Activated T-cell treated with anti-CD3 and anti-CD28 coated beads, Interleukin-2, amount 50 U/mL, for 4 hours (primary cell): Measurements from ENCODE around the gene ASCC3. TPM values are rescaled to one million over a fixed set of nuclear protein-coding genes. Genes with fewer than 3 reads are reported as not detected.
"Not testable (repeated sequence)": the region's sequence is repeated elsewhere in the genome, so short reads cannot be mapped to it uniquely, and the experiment has no call there.

Source experiments
- ATAC-seq, 2 donors: fragments of 200-7000 bp; cut with Tn5 transposase; one replicate each; pipeline ENCODE4 v1.10.0; 2021
- DNase-seq: peaks from one replicate; pipeline ENCODE4 v3.0.0-alpha.2; 2020
- H3K27me3 Mint-ChIP-seq: one replicate; pipeline ENCODE4 v1.8.0; 2021; ENCODE audit warnings: low read depth, mixed read lengths
- H3K36me3 Mint-ChIP-seq: one replicate; pipeline ENCODE4 v1.8.0; 2022; ENCODE audit warnings: mixed read lengths; ENCODE audit not compliant: insufficient read depth
- H3K4me1 Mint-ChIP-seq: one replicate; pipeline ENCODE4 v1.8.0; 2021; ENCODE audit warnings: low read depth, mixed read lengths
- H3K4me3 Mint-ChIP-seq: one replicate; pipeline ENCODE4 v1.8.0; 2021; ENCODE audit warnings: mild to moderate bottlenecking, moderate library complexity, mixed read lengths
- H3K9me3 Mint-ChIP-seq: one replicate; pipeline ENCODE4 v1.8.0; 2021; ENCODE audit warnings: mixed read lengths
- total RNA-seq, 3 donors: library from RNA; stranded (reverse); gene quantifications; one replicate each; pipeline ENCODE4 v1.2.1, GENCODE V29; 2021

Gene ASCC3
- total RNA-seq, 3 donors from 2014 or later: 59.3 to 72.8 (median 64.1) TPM

GRCh38 chr6:100806296-100806695 lies 74.8 kb downstream of the ASCC3 start:
- Mint-ChIP-seq H3K4me1 (peaks cover 11% of the 10 kb centered on the region), H3K9me3 (no peaks in the 10 kb centered on the region), H3K4me3 (no peak overlapping the region)

GRCh38 chr6:100803264-100804045 lies 77.7 kb downstream of the ASCC3 start:
- DNase-seq (no peak), ATAC-seq (no peak)
- Mint-ChIP-seq H3K9me3 (no peaks in the 10 kb centered on the region), H3K4me1 (peaks cover 4% of the 10 kb centered on the region), H3K27me3 (no peaks in the 10 kb centered on the region), H3K36me3 (peaks cover 23% of the 10 kb centered on the region), H3K4me3 (no peak overlapping the region)

More at GRCh38 chr6:100806296-100806695, 74.8 kb downstream of the ASCC3 start:
- ATAC-seq: no peak
- DNase-seq: no peak
- Mint-ChIP-seq H3K27me3 (no peaks in the 10 kb centered on the region), H3K36me3 (peaks cover 24% of the 10 kb centered on the region)

- H3K4me3 Mint-ChIP-seq: no peak overlapping the region
- no peaks in the 10 kb centered on the region for H3K27me3 Mint-ChIP-seq
- ATAC-seq: no peak
- H3K9me3 Mint-ChIP-seq: no peaks in the 10 kb centered on the region
- no peak for DNase-seq
- H3K36me3 Mint-ChIP-seq: peaks cover 27% of the 10 kb centered on the region
- H3K4me1 Mint-ChIP-seq: peaks cover 4% of the 10 kb centered on the region
Observed at GRCh38 chr6:100801036-100801435, 80.1 kb downstream of the ASCC3 start.

GRCh38 chr6:100796049-100796823 lies 84.9 kb downstream of the ASCC3 start:
- Mint-ChIP-seq H3K4me1 (peaks cover 2% of the 10 kb centered on the region), H3K36me3 (peaks cover 28% of the 10 kb centered on the region), H3K9me3 (no peaks in the 10 kb centered on the region), H3K27me3 (no peaks in the 10 kb centered on the region), H3K4me3 (no peak overlapping the region)
- no peak for ATAC-seq
- DNase-seq: no peak

- no peaks in the 10 kb centered on the region for H3K27me3 Mint-ChIP-seq
- ATAC-seq: no peak
- peaks cover 3% of the 10 kb centered on the region for H3K4me1 Mint-ChIP-seq
- H3K4me3 Mint-ChIP-seq: no peak overlapping the region
- H3K36me3 Mint-ChIP-seq: peaks cover 36% of the 10 kb centered on the region
- no peak for DNase-seq
- no peaks in the 10 kb centered on the region for H3K9me3 Mint-ChIP-seq
Observed at GRCh38 chr6:100790084-100790483, 91.0 kb downstream of the ASCC3 start.

GRCh38 chr6:100785982-100786381 lies 95.1 kb downstream of the ASCC3 start:
- no peaks in the 10 kb centered on the region for H3K27me3 Mint-ChIP-seq
- H3K9me3 Mint-ChIP-seq: no peaks in the 10 kb centered on the region
- no peaks in the 10 kb centered on the region for H3K4me1 Mint-ChIP-seq
- ATAC-seq (no peak), DNase-seq (no peak)
- H3K4me3 Mint-ChIP-seq: no peak overlapping the region
- peaks cover 27% of the 10 kb centered on the region for H3K36me3 Mint-ChIP-seq

- H3K36me3 Mint-ChIP-seq: peaks cover 12% of the 10 kb centered on the region
- no peak overlapping the region for H3K4me3 Mint-ChIP-seq
- no peaks in the 10 kb centered on the region for H3K27me3 Mint-ChIP-seq
- H3K9me3 Mint-ChIP-seq: no peaks in the 10 kb centered on the region
- H3K4me1 Mint-ChIP-seq: no peaks in the 10 kb centered on the region
- DNase-seq (no peak), ATAC-seq (no peak)
Observed at GRCh38 chr6:100780648-100781047, 100.5 kb downstream of the ASCC3 start.

GRCh38 chr6:100775667-100776066 lies 105.5 kb downstream of the ASCC3 start:
- no peaks in the 10 kb centered on the region for H3K27me3 Mint-ChIP-seq

GRCh38 chr6:100774681-100775080 lies 106.4 kb downstream of the ASCC3 start:
- Mint-ChIP-seq H3K4me3 (no peak overlapping the region), H3K9me3 (no peaks in the 10 kb centered on the region), H3K27me3 (no peaks in the 10 kb centered on the region), H3K4me1 (no peaks in the 10 kb centered on the region), H3K36me3 (peaks cover 12% of the 10 kb centered on the region)
- no peak for ATAC-seq
- DNase-seq: no peak

More at GRCh38 chr6:100775667-100776066, 105.5 kb downstream of the ASCC3 start:
- H3K4me3 Mint-ChIP-seq: no peak overlapping the region
- no peaks in the 10 kb centered on the region for H3K4me1 Mint-ChIP-seq
- no peaks in the 10 kb centered on the region for H3K9me3 Mint-ChIP-seq
- peaks cover 11% of the 10 kb centered on the region for H3K36me3 Mint-ChIP-seq
- ATAC-seq (no peak), DNase-seq (no peak)

- H3K4me1 Mint-ChIP-seq: peaks cover 2% of the 10 kb centered on the region
- peaks cover 31% of the 10 kb centered on the region for H3K36me3 Mint-ChIP-seq
- ATAC-seq (no peak), DNase-seq (no peak)
- H3K9me3 Mint-ChIP-seq: peaks cover 4% of the 10 kb centered on the region
- no peak overlapping the region for H3K4me3 Mint-ChIP-seq
- no peaks in the 10 kb centered on the region for H3K27me3 Mint-ChIP-seq
Observed at GRCh38 chr6:100768816-100769351, 112.2 kb downstream of the ASCC3 start.

GRCh38 chr6:100763617-100764241 lies 117.4 kb downstream of the ASCC3 start:
- Mint-ChIP-seq H3K4me3 (no peak overlapping the region), H3K27me3 (no peaks in the 10 kb centered on the region), H3K36me3 (peaks cover 64% of the 10 kb centered on the region), H3K4me1 (peaks cover 2% of the 10 kb centered on the region), H3K9me3 (peaks cover 9% of the 10 kb centered on the region)
- DNase-seq (no peak), ATAC-seq (no peak)

GRCh38 chr6:100761841-100762240 lies 119.3 kb downstream of the ASCC3 start:
- DNase-seq: no peak
- Mint-ChIP-seq H3K4me3 (no peak overlapping the region), H3K27me3 (no peaks in the 10 kb centered on the region), H3K9me3 (peaks cover 9% of the 10 kb centered on the region), H3K36me3 (peaks cover 72% of the 10 kb centered on the region), H3K4me1 (peaks cover 2% of the 10 kb centered on the region)
- no peak for ATAC-seq

- ATAC-seq, DNase-seq, H3K27me3 Mint-ChIP-seq, H3K9me3 Mint-ChIP-seq, H3K4me3 Mint-ChIP-seq, H3K4me1 Mint-ChIP-seq: not testable (repeated sequence)
- peaks cover 56% of the 10 kb centered on the region for H3K36me3 Mint-ChIP-seq
Observed at GRCh38 chr6:100758386-100758785, 122.7 kb downstream of the ASCC3 start.

- DNase-seq: no peak
- H3K36me3 Mint-ChIP-seq: peaks cover 21% of the 10 kb centered on the region
- H3K9me3 Mint-ChIP-seq: no peaks in the 10 kb centered on the region
- H3K4me1 Mint-ChIP-seq: no peaks in the 10 kb centered on the region
- ATAC-seq: no peak
- H3K4me3 Mint-ChIP-seq: no peak overlapping the region
- no peaks in the 10 kb centered on the region for H3K27me3 Mint-ChIP-seq
Observed at GRCh38 chr6:100753421-100753820, 127.7 kb downstream of the ASCC3 start.
